ENCODE results near the gene ARID1B.

Gene ARID1B

DNA sequence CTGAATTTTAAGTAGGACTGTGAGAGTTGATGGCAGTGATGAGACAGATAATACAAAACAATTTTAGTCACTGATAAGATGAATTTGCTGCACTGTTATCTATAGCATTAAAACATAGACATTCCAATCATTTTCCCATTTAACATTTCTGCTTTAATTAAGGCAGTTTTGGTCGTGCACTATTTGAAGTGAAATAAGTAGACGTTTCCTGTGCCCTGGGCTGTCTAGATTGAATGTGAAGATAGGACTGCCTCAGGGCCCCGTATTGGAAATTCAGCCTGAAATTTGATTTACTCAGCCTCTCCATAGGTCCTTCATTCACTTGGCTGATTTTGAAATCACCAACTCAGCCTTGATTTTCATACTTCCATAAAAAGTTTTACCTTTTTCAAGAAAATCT lies 48.3 kb downstream of the ARID1B start:
- no peak for DNase-seq (ENCODE audit: low read depth)

DNA sequence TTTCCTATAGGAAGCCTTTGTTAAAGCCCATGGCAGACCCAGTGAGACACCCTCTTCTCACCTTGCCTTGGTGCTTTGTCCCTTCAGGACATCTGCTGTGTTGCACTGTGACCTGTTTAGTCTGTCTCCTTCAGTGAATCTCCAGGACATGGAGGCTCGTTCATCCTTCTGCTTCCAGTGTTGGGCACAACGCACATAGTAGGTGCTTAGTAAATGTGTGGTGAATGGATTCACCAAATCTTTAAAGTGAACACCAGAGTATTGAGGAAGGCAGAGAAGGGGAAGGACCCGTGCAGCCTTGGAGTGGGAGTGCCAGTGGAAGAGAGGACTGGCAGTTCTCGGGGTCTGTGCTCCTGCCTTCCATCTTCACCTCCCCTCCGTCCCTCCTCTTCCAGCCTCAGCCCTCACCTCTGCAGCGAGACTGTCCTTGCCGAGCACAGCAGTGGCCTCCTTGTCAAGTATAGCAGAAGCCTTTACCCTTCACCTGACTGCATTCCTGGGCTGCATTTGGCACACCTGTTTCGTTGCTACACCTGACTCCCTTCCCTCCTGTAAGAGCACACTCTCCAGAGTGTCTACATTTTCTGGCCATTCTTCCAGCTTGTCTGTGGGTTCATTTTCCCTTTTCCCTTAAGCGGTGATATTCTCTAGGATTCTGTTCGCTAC lies 49.2 kb downstream of the ARID1B start:
- DNase-seq (ENCODE audit: low read depth) = no peak

DNA sequence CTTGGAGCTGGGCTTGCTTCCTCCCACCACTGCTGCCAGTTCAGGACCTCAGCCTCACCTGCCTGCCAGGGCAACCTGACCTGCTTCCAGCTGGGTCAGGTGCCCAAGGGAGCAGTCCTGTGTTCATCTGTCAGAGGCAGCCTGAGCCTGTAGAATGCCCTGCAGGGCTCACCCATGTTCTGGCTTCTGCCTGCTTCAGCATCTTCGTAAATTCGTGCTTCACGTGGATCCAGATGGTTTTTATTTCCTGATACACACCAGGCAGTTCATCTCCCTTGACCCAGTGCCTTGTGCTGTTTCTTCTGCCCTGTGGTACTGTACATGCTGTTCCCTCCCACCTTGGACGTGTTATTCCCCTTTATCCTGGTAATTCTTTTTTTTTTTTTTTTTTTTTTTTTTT lies 50.2 kb downstream of the ARID1B start:
- no peak for DNase-seq (ENCODE audit: low read depth)

DNA sequence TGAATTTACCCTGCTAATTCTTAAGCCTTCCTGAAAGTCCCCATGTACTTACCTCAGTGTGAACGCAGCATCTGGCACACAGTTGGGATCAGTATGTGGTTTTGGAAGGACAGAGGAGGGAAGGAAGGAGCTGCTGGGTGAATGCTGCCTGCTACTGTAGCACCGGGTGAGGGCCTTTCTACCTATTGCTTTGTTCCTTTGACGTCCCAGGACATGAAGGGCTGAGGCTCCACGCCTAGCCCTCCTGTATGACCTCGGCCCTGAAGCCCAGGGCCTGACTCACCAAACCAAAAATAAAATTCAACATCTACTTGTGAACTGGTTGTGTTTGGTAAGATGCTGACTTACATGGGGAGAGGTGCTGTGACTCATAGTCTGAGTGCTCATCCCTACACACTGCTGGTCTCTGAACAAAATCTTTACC lies 51.1 kb downstream of the ARID1B start:
- no peak for DNase-seq (ENCODE audit: low read depth)

DNA sequence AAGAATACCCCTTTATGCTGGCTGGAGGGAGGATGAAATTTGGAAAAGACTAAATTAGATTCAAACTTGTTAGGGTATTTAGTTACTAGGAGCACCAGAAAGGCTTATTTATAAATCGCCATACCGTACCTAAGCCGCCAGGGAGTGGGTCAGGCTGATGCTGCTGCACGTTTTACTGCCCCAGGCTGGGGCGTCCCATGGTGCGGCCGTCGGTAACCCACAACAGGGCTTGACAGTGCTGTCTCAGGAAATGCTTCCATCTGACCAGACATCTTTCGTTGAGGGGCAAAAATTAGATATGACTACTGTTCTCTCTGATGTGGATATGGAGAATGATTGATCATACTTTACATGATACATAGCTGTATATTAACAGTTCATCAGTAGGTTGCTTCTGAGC lies 52.9 kb downstream of the ARID1B start:
- DNase-seq (ENCODE audit: low read depth) = no peak

DNA sequence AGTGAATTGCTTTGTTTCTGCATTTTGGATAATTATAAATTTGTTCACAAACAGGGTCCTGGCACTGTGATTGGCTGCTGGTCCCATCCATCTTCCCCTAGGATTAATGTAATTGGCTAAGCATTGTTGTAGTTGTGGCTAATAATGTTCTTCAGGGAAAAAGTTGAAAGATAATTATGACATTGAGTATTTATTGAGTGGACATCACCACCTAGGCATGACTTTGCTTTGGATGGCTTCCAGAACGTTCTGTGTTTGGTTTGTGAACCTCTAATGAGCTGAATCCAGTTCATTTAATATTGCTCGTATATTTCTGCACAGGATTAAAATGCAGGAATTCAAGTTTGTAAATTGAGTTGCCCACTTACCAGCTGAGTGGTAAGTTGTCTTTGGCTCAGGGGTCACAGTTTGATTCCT lies 55.1 kb downstream of the ARID1B start:
- DNase-seq (ENCODE audit: low read depth) = no peak

DNA sequence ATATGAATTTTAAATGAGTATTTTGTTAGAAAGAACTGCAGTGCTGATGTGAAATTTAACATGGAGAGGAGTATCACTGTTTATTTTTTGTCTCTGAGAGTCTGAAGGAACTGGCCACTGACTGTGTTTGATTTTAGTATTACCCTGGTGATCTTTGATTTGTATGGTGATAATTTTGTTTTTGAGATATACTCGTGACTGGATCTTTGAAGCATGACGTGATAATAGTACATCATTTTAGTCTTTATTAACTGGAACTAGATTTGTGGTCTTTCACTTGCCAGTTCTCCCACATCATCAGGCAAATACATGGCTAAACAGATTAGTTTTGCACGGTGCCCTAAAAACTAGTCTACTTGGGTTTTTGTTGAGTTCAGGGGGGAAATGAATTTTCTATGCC lies 55.5 kb downstream of the ARID1B start:
- no peak for DNase-seq (ENCODE audit: low read depth)

DNA sequence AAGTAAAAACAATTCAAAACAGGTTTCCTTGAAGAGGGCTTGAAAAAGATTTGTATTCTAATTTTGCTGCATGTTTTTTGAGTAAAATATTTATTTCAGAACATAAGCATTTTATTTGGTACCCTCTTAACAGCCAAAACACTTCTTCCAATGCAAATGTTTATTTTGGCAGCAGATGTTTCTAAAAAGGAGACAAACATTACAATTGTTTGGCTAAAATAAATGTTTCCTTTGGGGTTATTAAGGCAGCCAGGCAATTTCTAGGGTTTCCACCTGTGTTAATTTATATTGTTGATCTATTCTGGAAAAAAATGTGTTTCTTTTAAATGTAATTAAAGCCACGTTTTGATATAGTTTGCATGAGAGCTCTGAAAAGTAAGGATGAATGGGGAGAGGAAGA lies 56.6 kb downstream of the ARID1B start:
- no peak for DNase-seq (ENCODE audit: low read depth)

DNA sequence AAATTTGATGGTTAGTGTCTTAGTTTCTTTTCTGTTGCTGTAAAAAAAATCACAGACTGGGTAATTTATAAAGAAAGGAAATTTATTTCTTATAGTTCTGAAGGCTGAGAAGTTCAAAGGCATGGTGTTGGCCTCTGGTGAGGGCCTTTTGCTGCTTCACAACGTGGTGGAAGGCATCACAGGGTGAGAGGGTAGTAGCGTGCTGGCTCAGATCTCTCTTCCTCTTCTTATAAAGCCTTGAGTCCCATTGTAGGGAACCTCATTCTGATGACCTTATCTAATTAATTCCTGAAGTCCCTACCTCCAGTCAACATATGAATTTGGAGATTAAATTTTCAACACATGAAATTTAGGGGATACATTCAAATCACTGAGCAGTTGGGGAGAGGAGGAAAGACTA lies 62.0 kb downstream of the ARID1B start:
- no peak for DNase-seq (ENCODE audit: low read depth)

DNA sequence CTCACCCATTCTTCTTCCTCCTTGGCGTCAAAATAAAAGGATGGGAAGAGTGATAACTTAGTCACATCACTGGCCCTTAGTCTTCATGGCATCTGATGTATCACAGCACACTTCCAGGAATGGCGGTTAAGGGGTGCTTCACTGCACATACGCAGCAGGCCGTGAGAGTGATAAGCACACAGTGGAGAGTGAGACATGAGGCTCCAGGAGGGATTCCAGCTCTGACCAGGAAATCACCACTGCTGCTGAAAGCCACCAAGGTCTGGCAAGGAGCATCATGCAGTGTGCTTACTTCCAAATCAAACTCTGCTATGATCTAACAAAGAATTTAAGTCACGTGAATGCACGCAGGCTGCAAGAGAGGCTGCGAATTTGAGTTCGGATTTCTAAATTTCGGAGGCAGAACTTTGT lies 62.4 kb downstream of the ARID1B start:
- no peak for DNase-seq (ENCODE audit: low read depth)

DNA sequence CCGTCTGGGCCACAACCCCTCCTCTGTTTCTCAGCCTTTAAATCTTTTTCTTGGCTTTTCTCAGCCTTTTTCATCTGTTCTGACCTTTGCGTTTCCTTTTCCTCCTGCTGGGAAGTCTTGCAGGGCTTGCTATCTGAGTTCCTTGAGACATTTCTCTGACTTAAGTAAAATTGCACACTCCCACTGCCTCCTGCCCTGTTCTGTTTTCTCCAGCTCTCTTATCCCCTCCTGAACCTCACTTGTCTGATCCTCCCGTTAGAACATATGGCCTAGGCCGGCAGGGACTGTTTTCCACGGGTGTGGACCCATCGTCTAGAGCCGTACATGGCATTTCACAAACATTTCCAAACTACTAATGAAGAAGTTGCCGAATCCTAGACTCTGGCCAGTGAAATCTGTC lies 63.0 kb downstream of the ARID1B start:
- no peak for DNase-seq (ENCODE audit: low read depth)

DNA sequence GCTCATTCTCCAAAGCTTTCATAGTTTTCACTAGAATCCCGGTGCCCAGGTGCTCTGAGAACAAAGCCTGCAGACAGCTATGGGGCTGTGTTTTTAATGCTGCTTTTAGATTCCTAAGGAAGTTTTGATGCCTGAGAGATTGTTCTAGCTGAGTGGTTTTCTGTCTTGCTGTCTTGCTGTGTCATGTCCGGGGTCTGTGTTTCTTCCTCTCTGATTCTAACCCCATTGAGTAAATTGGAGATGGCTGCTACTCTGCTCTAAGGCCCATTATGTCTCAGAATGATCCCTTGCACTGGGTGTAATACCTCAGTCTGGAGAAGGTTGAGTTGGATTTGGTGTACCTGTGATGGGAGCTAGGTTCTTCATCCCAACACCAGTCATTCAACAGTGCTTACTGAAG lies 63.4 kb downstream of the ARID1B start:
- DNase-seq (ENCODE audit: low read depth) = no peak

DNA sequence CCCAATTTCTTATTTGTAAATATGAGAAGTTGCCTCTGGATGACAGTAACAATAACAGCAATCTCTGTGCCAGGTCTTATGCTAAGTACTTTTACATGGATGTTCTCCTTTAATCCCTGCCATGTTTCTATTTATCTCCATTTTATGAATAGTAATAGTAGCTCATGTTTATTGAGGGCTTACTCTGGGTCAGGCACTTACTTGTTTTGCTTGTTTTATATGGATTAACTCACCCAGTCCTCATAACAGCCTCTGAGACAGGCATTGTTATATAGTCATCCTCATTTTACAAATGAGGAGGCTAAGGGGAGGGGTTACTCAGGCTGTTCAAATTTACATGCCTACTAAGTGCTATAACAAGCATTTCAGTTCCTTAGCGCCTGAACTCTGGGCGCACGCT lies 64.3 kb downstream of the ARID1B start:
- DNase-seq (ENCODE audit: low read depth) = no peak

DNA sequence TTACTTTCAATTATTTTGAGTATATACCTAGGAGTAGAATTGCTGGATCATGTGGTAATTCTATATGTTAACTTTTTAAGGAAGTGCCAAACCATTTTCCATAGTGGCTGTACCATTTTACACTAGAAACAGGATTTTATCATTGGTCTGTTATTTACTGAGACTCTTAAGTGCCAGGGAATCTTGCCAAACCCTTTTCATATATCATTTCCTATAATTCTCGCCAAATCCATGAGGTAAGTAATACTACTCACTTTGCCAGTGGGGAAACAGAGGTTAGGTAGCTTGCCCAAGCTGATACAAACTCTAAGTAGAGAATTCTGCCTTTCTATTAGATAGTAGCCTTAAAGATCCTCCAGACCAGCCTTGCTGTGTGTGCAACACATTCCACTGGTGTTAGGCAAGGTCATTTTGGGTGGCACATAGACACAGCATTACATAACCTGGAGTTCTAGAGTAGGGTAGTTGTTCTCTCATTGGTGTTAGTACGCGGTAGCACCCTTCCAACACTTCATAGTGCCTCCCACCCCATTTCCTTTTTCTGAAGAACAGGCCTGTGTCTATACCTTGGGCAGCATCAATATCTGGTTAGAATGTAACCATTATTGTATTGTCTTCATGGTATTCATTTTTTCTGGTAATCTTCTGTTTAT lies 65.5 kb downstream of the ARID1B start:
- DNase-seq (ENCODE audit: low read depth) = no peak

DNA sequence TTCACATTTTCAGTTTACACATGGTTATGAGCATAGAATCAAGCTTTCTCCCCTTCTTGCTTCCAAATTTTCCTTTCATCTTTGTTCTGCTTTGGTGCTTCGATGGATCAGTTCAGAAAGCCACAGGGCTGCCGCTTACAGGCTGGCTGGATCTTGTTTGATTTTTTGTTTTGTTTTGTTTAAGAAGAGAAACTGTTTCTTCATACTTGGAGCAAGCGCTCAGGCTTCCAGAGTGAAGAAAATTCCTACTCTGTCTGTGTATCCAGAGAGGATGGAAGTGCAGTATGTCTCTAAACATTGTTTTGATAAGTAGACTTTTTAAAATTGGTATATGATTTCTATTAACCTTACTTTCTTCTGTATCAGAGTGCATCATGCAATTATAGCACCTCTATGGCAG lies 66.9 kb downstream of the ARID1B start:
- DNase-seq (ENCODE audit: low read depth) = no peak

DNA sequence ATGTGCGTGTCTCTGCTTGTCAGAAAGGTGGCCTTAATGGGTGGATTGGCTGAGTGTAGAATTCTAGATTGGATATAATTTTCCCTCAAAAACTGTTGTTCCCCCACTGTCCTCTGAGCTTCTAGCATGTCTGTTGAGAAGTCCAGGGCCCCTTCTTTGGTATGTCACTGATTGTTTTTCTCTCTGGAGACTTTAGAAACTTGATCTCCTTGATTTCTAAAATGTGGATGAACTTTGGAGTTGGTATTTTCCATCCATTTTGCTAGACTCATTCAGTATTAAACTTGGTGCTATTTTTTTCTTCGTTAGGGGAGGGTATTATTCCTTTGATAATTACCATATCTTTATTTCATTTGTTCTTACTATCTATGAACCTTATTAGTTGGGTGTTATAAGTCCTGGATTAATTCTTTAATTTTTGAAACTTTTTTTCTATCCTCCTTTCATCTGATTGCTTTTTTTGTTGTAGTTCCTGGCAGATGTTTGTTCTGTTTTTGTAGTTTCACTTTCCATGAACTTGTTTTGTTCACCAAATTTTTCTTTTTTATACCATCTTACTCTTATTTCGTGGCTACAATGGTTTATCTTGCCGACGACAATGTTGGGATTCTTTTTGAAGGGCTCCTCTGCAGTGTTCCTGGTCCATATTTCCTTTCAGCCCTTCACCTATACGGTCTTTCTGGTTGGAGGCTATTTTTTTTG lies 68.4 kb downstream of the ARID1B start:
- DNase-seq (ENCODE audit: low read depth) = no peak

DNA sequence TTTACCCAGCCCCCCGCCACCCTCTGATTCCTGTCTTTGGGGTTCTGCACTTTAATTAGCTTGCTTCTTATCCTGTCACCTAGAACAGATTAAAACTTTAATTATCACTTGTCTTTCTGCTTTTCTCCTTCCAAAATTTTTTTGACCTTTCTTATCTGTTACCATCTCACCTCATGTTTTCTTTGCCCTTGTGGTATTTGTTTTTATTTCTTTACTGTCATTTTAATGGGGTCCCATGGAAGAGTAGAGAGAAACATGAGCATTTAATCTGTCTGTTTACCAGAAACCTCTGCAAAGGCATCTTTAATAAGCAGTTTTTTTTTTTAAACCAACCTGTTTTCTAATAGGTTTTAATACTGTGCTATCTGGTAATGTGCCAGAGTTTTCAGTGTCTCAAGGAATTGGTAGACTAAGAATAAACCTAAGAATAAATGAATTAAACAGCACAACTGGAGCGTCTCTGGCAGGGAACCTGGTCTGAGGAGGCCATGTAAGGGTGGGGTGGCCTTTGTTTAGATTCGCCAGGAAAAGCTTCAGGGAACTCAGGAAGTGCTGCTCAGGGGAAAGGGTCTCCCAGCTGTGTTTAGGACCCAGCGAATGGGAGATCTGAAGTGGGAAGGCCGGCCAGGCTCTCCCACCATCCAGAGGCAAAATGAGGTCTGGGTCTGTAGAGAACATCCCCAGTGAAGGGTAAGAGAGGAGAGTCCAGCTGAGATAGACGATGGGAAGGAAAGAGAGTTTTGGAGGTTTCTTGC lies 69.8 kb downstream of the ARID1B start:
- DNase-seq (ENCODE audit: low read depth) = no peak

DNA sequence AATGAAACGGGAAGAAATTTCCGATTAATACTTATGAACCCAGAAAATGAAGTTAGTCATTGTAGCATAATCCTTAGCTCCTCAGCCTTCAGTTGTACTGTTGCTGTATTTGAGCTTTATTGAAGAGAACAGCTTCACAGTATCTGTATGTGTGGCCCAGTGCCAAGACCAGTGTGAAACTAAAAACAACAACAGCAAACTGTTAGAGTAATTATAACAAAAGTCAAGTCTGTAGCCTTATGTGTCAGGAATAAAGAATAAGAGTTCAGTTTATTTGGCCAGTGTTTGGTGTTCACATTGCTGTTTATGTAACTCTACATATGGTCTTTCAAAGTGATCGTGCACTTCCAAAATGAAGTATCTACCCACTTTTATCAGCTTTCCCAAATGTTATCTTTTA lies 70.9 kb downstream of the ARID1B start:
- no peak for DNase-seq (ENCODE audit: low read depth)

DNA sequence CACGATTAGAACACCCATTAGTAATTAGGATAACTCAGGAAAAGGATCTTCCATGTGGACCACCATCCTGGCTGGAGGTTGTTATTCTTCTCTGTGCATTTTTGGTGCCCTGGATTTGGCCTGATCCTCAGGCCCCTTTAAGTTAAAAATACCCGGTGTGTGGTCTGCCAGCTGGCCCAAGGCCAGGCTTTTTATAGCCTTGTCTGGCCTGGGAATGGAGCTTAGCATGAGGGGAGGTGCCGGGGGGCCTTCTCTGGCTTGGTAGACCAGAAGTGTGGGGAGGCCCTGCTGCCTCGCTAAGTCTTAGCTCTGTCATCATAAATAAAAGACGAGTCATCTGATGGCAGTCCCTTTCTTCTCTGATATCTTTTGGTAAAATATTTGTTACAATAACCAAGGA lies 71.4 kb downstream of the ARID1B start:
- no peak for DNase-seq (ENCODE audit: low read depth)

DNA sequence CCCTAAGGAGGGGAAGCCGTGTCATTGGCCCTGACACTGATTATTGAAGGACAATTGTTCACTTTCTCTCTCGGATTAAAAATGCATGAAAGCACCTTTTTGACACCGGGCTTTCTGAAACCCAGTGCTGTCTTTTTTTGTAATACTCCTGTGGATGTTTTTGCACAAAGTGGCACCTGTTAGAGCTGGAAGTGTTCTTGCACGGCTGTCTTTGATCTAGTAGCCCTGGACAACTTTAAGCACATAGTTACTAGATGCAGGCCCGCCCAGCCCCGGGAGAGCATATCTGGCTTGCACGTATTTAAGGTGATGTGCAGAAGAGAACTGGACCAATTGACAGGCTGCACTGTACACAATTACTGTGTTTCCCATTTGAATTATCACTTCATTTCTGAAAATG lies 72.6 kb downstream of the ARID1B start:
- no peak for DNase-seq (ENCODE audit: low read depth)

DNA sequence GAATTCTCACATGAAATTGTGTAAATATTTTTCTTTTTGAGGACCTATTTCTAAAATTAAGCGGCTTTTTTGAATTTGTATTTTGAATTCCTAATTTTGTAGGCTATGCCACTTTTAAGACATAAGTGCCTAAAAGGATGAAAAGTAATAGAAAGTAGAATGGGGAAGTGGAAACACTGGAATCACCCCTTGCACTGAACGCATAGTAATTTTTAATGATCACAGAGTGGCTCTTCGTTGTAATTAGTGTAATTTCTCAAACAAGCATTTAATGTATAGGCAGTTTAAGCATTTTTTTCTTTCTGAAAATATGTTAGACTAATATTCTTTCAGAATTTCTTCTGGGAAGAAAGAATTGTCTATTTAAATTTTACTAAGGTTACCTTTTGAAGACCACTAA lies 73.2 kb downstream of the ARID1B start:
- no peak for DNase-seq (ENCODE audit: low read depth)

DNA sequence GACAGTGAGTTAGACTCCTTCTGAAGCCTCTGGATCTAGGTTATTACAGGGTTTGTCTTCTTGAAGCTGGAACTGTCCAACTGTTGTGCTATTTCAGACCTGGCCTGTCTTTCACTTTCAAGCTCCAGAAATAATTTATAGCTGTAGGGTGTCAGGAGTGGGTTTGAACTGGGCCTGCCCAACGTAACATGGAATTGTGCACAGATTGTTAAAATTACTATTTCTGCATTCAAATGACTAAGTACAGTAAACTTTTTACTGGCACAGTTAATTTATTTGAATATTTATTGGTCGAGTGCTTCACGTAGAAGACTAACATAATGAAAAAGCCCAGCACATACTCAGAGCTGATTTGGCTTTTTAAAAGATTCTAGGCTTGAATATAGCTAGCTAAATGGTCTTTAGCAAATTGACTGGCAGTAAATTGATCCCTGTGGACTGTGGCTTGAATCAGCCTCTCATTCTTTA lies 74.3 kb downstream of the ARID1B start:
- DNase-seq (ENCODE audit: low read depth) = no peak

Measured in stimulated activated CD8-positive, alpha-beta memory T cell treated with anti-CD3 and anti-CD28 coated beads, Interleukin-4, amount 100 ng/mL, for 24 hours (primary cell).